Measurements from ENCODE around the gene KRTAP5-5.

Gene KRTAP5-5

GRCh38 chr11:1674173-1675131 lies 44.9 kb downstream of the KRTAP5-5 start:
- no peak for DNase-seq (ENCODE audit: low read depth, low spot score)

GRCh38 chr11:1675536-1676228 lies 46.1 kb downstream of the KRTAP5-5 start:
- DNase-seq (ENCODE audit: low read depth, low spot score): no peak

- no peak for DNase-seq (ENCODE audit: low read depth, low spot score)
Measured at GRCh38 chr11:1676229-1676740, 46.7 kb downstream of the KRTAP5-5 start.

- DNase-seq (ENCODE audit: low read depth, low spot score): no peak
Measured at GRCh38 chr11:1679881-1680280, 50.3 kb downstream of the KRTAP5-5 start.
